Left ventricle myocardium inferior (tissue), 1 donor: ENCODE results near the gene ZNF256. TPM values are rescaled to one million over a fixed set of nuclear protein-coding genes. Genes with fewer than 3 reads are reported as not detected.

Experiments used
- DNase-seq: peaks from one replicate; pipeline ENCODE4 v3.0.0-alpha.2; 2020
- H3K27ac ChIP-seq: fragments of 200-600 bp; replicated peaks from 2 replicates; pipeline ENCODE4 v1.8.0; 2021
- H3K27me3 ChIP-seq: fragments of 200-600 bp; 2 replicates; pipeline ENCODE4 v1.8.0; 2021; ENCODE audit warnings: low read depth
- H3K36me3 ChIP-seq: fragments of 200-600 bp; 2 replicates; pipeline ENCODE4 v1.8.0; 2021
- H3K4me1 ChIP-seq: fragments of 200-600 bp; 2 replicates; pipeline ENCODE4 v1.8.0; 2021
- H3K4me3 ChIP-seq: fragments of 200-600 bp; 2 replicates; pipeline ENCODE4 v1.8.0; 2021; ENCODE audit warnings: mild to moderate bottlenecking, moderate library complexity
- H3K9me3 ChIP-seq: fragments of 200-600 bp; replicated peaks from 2 replicates; pipeline ENCODE4 v1.8.0; 2021
- CTCF ChIP-seq: fragments of 200-600 bp; IDR thresholded peaks from 2 replicates; pipeline ENCODE4 v1.8.0; 2021; ENCODE audit warnings: antibody characterized with exemption, mild to moderate bottlenecking, borderline replicate concordance
- intact Hi-C: fragments of 100-400 bp; cut with micrococcal nuclease; formaldehyde crosslinking; loops from one replicate; pipeline ENCODE4 v1.11.0; 2022
- total RNA-seq: library from RNA; stranded (reverse); fragmentation: NEBNext Ultra II Directional; extraction: Animal tissue kit (Norgen Biotek cat#: 25700); gene quantifications from one replicate; pipeline ENCODE4 v1.2.1, GENCODE V29; 2021
- donor health status: DM: no; HTN: yes; CAD: no; lungs with severe emphysema.

ZNF256 gene
- total RNA-seq, 1 donor from 2014 or later = 10.8 TPM

- TF ChIP-seq CTCF = no peak
- intact Hi-C loops = no loop called here
- Histone ChIP-seq H3K36me3 (peaks cover 93% of the 10 kb centered on the region), H3K27ac (no peak overlapping the region), H3K4me1 (no peaks in the 10 kb centered on the region), H3K4me3 (no peak overlapping the region), H3K27me3 (no peaks in the 10 kb centered on the region), H3K9me3 (peaks cover 100% of the 10 kb centered on the region)
- DNase-seq = no peak
Observed at GRCh38 chr19:57961785-57962184, 14.3 kb upstream of the ZNF256 start.

GRCh38 chr19:57954996-57955395 lies 7.5 kb upstream of the ZNF256 start:
- DNase-seq = no peak
- H3K27me3 ChIP-seq = no peaks in the 10 kb centered on the region
- no peak overlapping the region for H3K4me3 ChIP-seq
- peaks cover 42% of the 10 kb centered on the region for H3K9me3 ChIP-seq
- no peaks in the 10 kb centered on the region for H3K4me1 ChIP-seq
- intact Hi-C loops = no loop called here
- no peak overlapping the region for H3K27ac ChIP-seq
- no peak for TF ChIP-seq CTCF
- H3K36me3 ChIP-seq = peaks cover 27% of the 10 kb centered on the region

DNA sequence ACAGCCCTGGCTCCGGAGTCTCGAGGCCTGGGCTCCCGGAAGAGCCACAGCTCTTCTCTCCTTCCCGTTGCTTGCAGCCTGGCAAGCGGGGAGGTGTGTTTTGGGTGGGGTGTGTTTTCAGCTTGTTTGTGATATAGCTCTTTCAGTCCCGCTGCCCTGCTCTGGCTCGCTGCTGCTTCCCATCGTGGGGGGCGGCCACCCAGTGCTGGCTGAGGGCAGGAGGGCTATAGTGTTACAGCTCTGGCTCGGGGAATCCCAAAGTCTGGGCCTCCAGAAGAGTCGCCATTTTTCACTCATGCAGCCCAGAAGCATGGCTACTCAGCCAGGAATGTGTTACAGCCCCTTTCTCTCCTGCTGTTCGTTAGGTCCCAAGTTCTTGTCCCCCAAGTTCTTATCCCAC lies 2.2 kb upstream of the ZNF256 start:
- Histone ChIP-seq H3K4me3 (no peak overlapping the region), H3K27me3 (no peaks in the 10 kb centered on the region), H3K36me3 (peaks cover 2% of the 10 kb centered on the region), H3K9me3 (peaks cover 19% of the 10 kb centered on the region), H3K4me1 (peaks cover 32% of the 10 kb centered on the region), H3K27ac (no peak overlapping the region)
- intact Hi-C loops = no loop called here
- no peak for TF ChIP-seq CTCF
- DNase-seq = no peak

GRCh38 chr19:57949296-57949695 lies 1.8 kb upstream of the ZNF256 start:
- intact Hi-C loops = no loop called here
- Histone ChIP-seq H3K4me3 (no peak overlapping the region), H3K27me3 (no peaks in the 10 kb centered on the region), H3K4me1 (peaks cover 36% of the 10 kb centered on the region), H3K27ac (no peak overlapping the region), H3K9me3 (peaks cover 21% of the 10 kb centered on the region), H3K36me3 (peaks cover 6% of the 10 kb centered on the region)
- no peak for TF ChIP-seq CTCF
- DNase-seq = peak; percentile 14

GRCh38 chr19:57947088-57947418 lies 453 bp downstream of the ZNF256 start:
- peaks cover 28% of the 10 kb centered on the region for H3K36me3 ChIP-seq
- no peaks in the 10 kb centered on the region for H3K27me3 ChIP-seq
- DNase-seq = no peak
- peaks cover 44% of the 10 kb centered on the region for H3K9me3 ChIP-seq
- H3K4me3 ChIP-seq = peak overlapping the region; percentile 86
- intact Hi-C loops = no loop called here
- peaks cover 49% of the 10 kb centered on the region for H3K4me1 ChIP-seq
- no peak for TF ChIP-seq CTCF
- peak overlapping the region; percentile 93 for H3K27ac ChIP-seq

DNA sequence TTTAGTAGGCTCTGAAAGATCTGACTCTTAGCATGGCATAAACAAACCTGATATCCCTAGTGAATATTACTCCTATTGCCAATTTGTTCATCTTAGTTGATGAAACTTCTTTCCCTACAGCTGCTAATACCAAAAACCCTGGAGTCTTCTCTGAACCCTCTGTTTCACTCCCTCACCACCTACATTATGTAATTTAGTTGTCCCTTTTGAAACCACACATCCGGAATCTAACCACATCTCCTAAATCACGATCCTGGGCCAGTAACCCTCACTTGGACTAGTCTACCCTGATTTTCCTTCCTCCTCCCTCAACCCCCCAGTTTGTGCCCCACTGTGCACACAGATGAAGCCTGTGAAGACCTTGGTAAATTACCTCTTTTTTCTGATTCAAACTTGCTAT lies 1.2 kb downstream of the ZNF256 start:
- H3K36me3 ChIP-seq = peaks cover 35% of the 10 kb centered on the region
- peak overlapping the region; percentile 86 for H3K4me3 ChIP-seq
- intact Hi-C loops = no loop called here
- H3K27ac ChIP-seq = peak overlapping the region; percentile 93
- peaks cover 49% of the 10 kb centered on the region for H3K4me1 ChIP-seq
- H3K27me3 ChIP-seq = no peaks in the 10 kb centered on the region
- TF ChIP-seq CTCF = no peak
- peaks cover 51% of the 10 kb centered on the region for H3K9me3 ChIP-seq
- no peak for DNase-seq
